Lung (tissue), 12 donors: ENCODE measurements around the gene REXO2. TPM values are rescaled to one million over a fixed set of nuclear protein-coding genes. Genes with fewer than 3 reads are reported as not detected.

ENCODE experiments used
- ATAC-seq: fragments of 200-7000 bp; cut with Tn5 transposase; one replicate; pipeline ENCODE4 v1.9.1; 2020; ENCODE audit warnings: moderate number of reproducible peaks; ENCODE audit not compliant: insufficient read depth, low FRiP score
- DNase-seq, 3 donors: peaks; one replicate each; pipeline ENCODE4 v3.0.0-alpha.2; 2013 to 2017
- H3K27ac ChIP-seq, 2 donors: one replicate each; pipeline ENCODE4 v1.5.1; 2013; ENCODE audit warnings: mild to moderate bottlenecking in 2 of 2, moderate library complexity in 2 of 2, control low read depth in 1 of 2, inconsistent platforms in 1 of 2, low read depth in 1 of 2, low read length in 1 of 2
- H3K27me3 ChIP-seq, 3 donors: one replicate each; pipeline ENCODE4 v1.5.1; 2013; ENCODE audit warnings: low read length in 2 of 3; ENCODE audit not compliant: control insufficient read depth in 3 of 3, insufficient read depth in 3 of 3
- H3K36me3 ChIP-seq, 4 donors: one replicate each; pipeline ENCODE4 v1.5.1; 2013; ENCODE audit warnings: low read length in 4 of 4, mild to moderate bottlenecking in 1 of 4, moderate library complexity in 1 of 4; ENCODE audit not compliant: control insufficient read depth in 4 of 4, insufficient read depth in 4 of 4
- H3K4me1 ChIP-seq, 5 donors: one replicate each; pipeline ENCODE4 v1.5.1; 2013; ENCODE audit warnings: low read length in 5 of 5, mild to moderate bottlenecking in 2 of 5, moderate library complexity in 1 of 5; ENCODE audit not compliant: control insufficient read depth in 5 of 5, insufficient read depth in 5 of 5
- H3K4me3 ChIP-seq: one replicate; pipeline ENCODE4 v1.5.1; 2013; ENCODE audit warnings: mild to moderate bottlenecking, control low read depth, moderate library complexity
- H3K9ac ChIP-seq, 2 donors: one replicate each; pipeline ENCODE4 v1.5.1; 2013; ENCODE audit warnings: low read length in 2 of 2, control low read depth in 1 of 2; ENCODE audit not compliant: insufficient read depth in 1 of 2
- H3K9me3 ChIP-seq, 4 donors: one replicate each; pipeline ENCODE4 v1.5.1; 2013; ENCODE audit warnings: low read length in 3 of 4, mild to moderate bottlenecking in 1 of 4, moderate library complexity in 1 of 4; ENCODE audit not compliant: control insufficient read depth in 4 of 4, insufficient read depth in 3 of 4
- WGBS, 2 donors: extraction: QIAGEN DNeasy Blood & Tissue Kit; methylation state at CpG; one replicate each; pipeline ENCODE4 v1.1.7; 2013; 5-methylcytosine and 5-hydroxymethylcytosine counted together
- polyA plus RNA-seq, 2 donors: library from polyadenylated mRNA; stranded (reverse); fragments of 200-250 nt; gene quantifications; one replicate each; pipeline ENCODE4 v1.2.1, GENCODE V29; 2013
- total RNA-seq, 2 donors: library from RNA; depleted of rRNA in 1 of 2; stranded (reverse); fragments of >200 nt in 1 of 2; gene quantifications; one replicate each; pipeline ENCODE4 v1.2.1, GENCODE V29; 2014 to 2021
- TF ChIP-seq, protein P1 (sequence below): IDR thresholded peaks from 2 replicates; pipeline ENCODE4 v1.5.1; 2012; ENCODE audit warnings: mild to moderate bottlenecking; ENCODE audit errors: control extremely low read depth, extremely low read depth
- donor health status: control.
- donor health status: control.
- donor health status: Bipolar disorder and iron deficiency.
- donor health status: healthy.
- donor health status: DM: yes; HTN: yes; CAD: no.

The REXO2 gene
- total and polyA plus RNA-seq, 4 donors = 57.1 to 83.2 (median 67.8) TPM

DNA sequence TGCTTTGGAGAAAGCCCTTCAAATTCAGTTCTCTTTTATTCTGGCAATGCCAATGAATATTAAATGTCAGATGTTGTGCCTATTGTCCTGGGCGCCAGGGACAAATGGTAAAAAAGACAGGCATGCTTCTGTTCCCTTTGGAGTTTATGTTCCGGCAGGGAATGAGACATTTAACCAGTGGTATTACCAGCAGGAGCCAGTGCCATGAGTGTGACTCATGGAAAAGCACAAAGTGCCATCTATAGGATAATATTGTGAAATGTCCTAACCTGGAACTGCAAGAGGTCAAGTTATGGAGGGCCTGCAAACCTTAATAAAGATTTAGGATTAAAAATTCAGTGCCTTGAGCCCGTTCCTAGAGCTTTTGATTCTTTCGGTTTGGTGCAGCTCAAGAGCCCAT is 39.5 kb downstream of the REXO2 start:
- H3K4me1 ChIP-seq = peaks cover 0 to 3% (median 0%) of the 10 kb centered on the region in 5 donors
- no peak overlapping the region for H3K9ac ChIP-seq
- no peaks in the 10 kb centered on the region for H3K9me3 ChIP-seq
- WGBS, 2 donors = 79 to 82% methylated on average over 4 of the region's 4 CpGs
- ATAC-seq = no peak
- TF ChIP-seq, protein P1, sequence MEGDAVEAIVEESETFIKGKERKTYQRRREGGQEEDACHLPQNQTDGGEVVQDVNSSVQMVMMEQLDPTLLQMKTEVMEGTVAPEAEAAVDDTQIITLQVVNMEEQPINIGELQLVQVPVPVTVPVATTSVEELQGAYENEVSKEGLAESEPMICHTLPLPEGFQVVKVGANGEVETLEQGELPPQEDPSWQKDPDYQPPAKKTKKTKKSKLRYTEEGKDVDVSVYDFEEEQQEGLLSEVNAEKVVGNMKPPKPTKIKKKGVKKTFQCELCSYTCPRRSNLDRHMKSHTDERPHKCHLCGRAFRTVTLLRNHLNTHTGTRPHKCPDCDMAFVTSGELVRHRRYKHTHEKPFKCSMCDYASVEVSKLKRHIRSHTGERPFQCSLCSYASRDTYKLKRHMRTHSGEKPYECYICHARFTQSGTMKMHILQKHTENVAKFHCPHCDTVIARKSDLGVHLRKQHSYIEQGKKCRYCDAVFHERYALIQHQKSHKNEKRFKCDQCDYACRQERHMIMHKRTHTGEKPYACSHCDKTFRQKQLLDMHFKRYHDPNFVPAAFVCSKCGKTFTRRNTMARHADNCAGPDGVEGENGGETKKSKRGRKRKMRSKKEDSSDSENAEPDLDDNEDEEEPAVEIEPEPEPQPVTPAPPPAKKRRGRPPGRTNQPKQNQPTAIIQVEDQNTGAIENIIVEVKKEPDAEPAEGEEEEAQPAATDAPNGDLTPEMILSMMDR = no peak
- no peaks in the 10 kb centered on the region for H3K36me3 ChIP-seq
- H3K27ac ChIP-seq = no peak overlapping the region
- H3K27me3 ChIP-seq = no peaks in the 10 kb centered on the region
- no peak for DNase-seq
- H3K4me3 ChIP-seq = no peak overlapping the region

DNA sequence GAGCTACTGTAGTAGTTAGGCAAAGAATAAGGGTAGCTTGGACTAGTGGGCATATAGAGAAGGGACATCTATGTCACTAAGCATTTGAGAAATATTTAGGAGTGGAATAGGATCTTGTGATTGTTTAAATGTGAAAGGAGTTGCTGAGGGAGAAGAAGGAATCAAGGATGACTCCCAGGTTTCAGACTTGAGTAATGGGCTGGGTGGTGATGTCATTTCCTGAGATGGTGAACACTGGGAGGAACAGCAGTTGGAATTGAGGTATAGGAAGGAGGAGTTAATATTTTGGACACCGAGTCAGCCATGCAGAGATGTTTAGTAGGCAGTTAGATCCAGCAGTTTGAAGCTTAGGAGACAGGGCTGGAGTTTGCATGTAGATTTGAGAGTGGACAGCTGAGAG is 40.1 kb downstream of the REXO2 start:
- H3K9ac ChIP-seq = no peak overlapping the region
- no peak for ATAC-seq
- no peak overlapping the region for H3K4me3 ChIP-seq
- no peaks in the 10 kb centered on the region for H3K9me3 ChIP-seq
- H3K27me3 ChIP-seq = no peaks in the 10 kb centered on the region
- 84 to 97% methylated on average over 1 of the region's 1 CpG for WGBS, 2 donors
- H3K27ac ChIP-seq = no peak overlapping the region
- DNase-seq = no peak
- H3K4me1 ChIP-seq = peaks cover 0 to 3% (median 0%) of the 10 kb centered on the region in 5 donors
- no peaks in the 10 kb centered on the region for H3K36me3 ChIP-seq
- TF ChIP-seq, protein P1 = no peak

DNA sequence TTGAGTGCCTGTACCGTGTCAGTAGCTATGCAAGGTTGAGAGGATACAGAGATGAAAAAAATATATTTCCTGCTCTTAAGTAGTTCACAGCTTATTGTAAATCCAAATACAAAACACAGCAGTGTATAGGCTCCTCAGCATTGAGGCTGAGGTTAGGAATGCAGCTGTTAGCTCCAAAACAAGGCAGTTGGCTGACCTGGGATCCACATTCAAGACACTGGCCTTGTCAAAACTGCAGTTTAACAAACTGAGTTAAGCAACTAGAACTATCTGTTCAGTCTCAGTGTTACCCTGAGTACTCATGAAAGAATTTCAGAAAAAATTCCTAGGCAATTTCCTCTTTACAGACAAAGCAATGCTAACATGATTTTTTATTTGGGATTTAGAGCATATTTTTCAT is 42.8 kb downstream of the REXO2 start:
- H3K27ac ChIP-seq = no peak overlapping the region
- no peaks in the 10 kb centered on the region for H3K9me3 ChIP-seq
- H3K9ac ChIP-seq = no peak overlapping the region
- peaks cover 0 to 3% (median 0%) of the 10 kb centered on the region in 5 donors for H3K4me1 ChIP-seq
- H3K36me3 ChIP-seq = no peaks in the 10 kb centered on the region
- 58 to 83% methylated on average over 1 of the region's 1 CpG for WGBS, 2 donors
- ATAC-seq (no peak), DNase-seq (no peak)
- H3K4me3 ChIP-seq = no peak overlapping the region
- TF ChIP-seq, protein P1 = no peak
- no peaks in the 10 kb centered on the region for H3K27me3 ChIP-seq

DNA sequence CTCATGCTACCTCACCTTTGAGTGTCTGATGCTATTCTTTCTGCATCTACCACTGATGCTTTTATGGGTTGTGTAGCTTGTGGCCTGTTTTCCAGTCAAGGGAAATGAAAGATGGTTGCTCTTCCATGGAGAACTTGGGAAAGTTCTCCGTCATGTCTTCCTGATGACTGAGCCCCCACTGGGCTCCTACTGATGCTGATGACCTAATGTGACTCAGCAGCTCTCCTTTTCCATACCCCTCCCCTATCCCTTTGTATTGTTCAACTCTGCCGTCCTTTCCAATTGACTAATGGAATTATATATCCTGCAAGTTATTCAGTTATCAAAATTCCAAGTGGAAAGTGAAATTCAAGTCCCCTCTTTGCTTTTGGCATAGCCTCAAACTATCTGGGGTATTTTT is 44.7 kb downstream of the REXO2 start:
- Histone ChIP-seq H3K27ac (no peak overlapping the region), H3K27me3 (no peaks in the 10 kb centered on the region), H3K36me3 (no peaks in the 10 kb centered on the region), H3K9ac (no peak overlapping the region), H3K9me3 (no peaks in the 10 kb centered on the region), H3K4me3 (no peak overlapping the region), H3K4me1 (no peaks in the 10 kb centered on the region)
- WGBS, 2 donors = 88 to 91% methylated on average over 2 of the region's 2 CpGs
- TF ChIP-seq, protein P1 = no peak
- DNase-seq (no peak), ATAC-seq (no peak)
